GM19438 (cell line): ENCODE results near the gene MINDY4.
A peak's percentile ranks its signal among the peaks of the same experiment; 100 is the strongest.

Experiments
- ATAC-seq: cut with Tn5 transposase; IDR thresholded peaks from one replicate; pipeline ENCODE4 v1.9.1; 2021; ENCODE audit warnings: low read depth; ENCODE audit not compliant: unreplicated experiment

The MINDY4 gene

GRCh38 chr7:30937416-30937815 is 166.2 kb downstream of the MINDY4 start:
- ATAC-seq = no peak

- ATAC-seq = peak; percentile 93
Measured at GRCh38 chr7:30938435-30939316, 167.5 kb downstream of the MINDY4 start.

GRCh38 chr7:30941582-30942323 is 170.5 kb downstream of the MINDY4 start:
- no peak for ATAC-seq
